Lung (tissue), 12 donors: ENCODE data around the gene ANKS1A. TPM values are rescaled to one million over a fixed set of nuclear protein-coding genes. Genes with fewer than 3 reads are reported as not detected.
"Not testable (repeated sequence)": the region's sequence is repeated elsewhere in the genome, so short reads cannot be mapped to it uniquely, and the experiment has no call there.

Source experiments
- ATAC-seq: fragments of 200-7000 bp; cut with Tn5 transposase; one replicate; pipeline ENCODE4 v1.9.1; 2020; ENCODE audit warnings: moderate number of reproducible peaks; ENCODE audit not compliant: insufficient read depth, low FRiP score
- DNase-seq, 3 donors: peaks; one replicate each; pipeline ENCODE4 v3.0.0-alpha.2; 2013 to 2017
- H3K27ac ChIP-seq, 2 donors: one replicate each; pipeline ENCODE4 v1.5.1; 2013; ENCODE audit warnings: mild to moderate bottlenecking in 2 of 2, moderate library complexity in 2 of 2, control low read depth in 1 of 2, inconsistent platforms in 1 of 2, low read depth in 1 of 2, low read length in 1 of 2
- H3K27me3 ChIP-seq, 3 donors: one replicate each; pipeline ENCODE4 v1.5.1; 2013; ENCODE audit warnings: low read length in 2 of 3; ENCODE audit not compliant: control insufficient read depth in 3 of 3, insufficient read depth in 3 of 3
- H3K36me3 ChIP-seq, 4 donors: one replicate each; pipeline ENCODE4 v1.5.1; 2013; ENCODE audit warnings: low read length in 4 of 4, mild to moderate bottlenecking in 1 of 4, moderate library complexity in 1 of 4; ENCODE audit not compliant: control insufficient read depth in 4 of 4, insufficient read depth in 4 of 4
- H3K4me1 ChIP-seq, 5 donors: one replicate each; pipeline ENCODE4 v1.5.1; 2013; ENCODE audit warnings: low read length in 5 of 5, mild to moderate bottlenecking in 2 of 5, moderate library complexity in 1 of 5; ENCODE audit not compliant: control insufficient read depth in 5 of 5, insufficient read depth in 5 of 5
- H3K4me3 ChIP-seq: one replicate; pipeline ENCODE4 v1.5.1; 2013; ENCODE audit warnings: mild to moderate bottlenecking, control low read depth, moderate library complexity
- H3K9ac ChIP-seq, 2 donors: one replicate each; pipeline ENCODE4 v1.5.1; 2013; ENCODE audit warnings: low read length in 2 of 2, control low read depth in 1 of 2; ENCODE audit not compliant: insufficient read depth in 1 of 2
- H3K9me3 ChIP-seq, 4 donors: one replicate each; pipeline ENCODE4 v1.5.1; 2013; ENCODE audit warnings: low read length in 3 of 4, mild to moderate bottlenecking in 1 of 4, moderate library complexity in 1 of 4; ENCODE audit not compliant: control insufficient read depth in 4 of 4, insufficient read depth in 3 of 4
- CTCF ChIP-seq: IDR thresholded peaks from 2 replicates; pipeline ENCODE4 v1.5.1; 2012; ENCODE audit warnings: mild to moderate bottlenecking; ENCODE audit errors: control extremely low read depth, extremely low read depth
- WGBS, 2 donors: extraction: QIAGEN DNeasy Blood & Tissue Kit; methylation state at CpG; one replicate each; pipeline ENCODE4 v1.1.7; 2013; 5-methylcytosine and 5-hydroxymethylcytosine counted together
- polyA plus RNA-seq, 2 donors: library from polyadenylated mRNA; stranded (reverse); fragments of 200-250 nt; gene quantifications; one replicate each; pipeline ENCODE4 v1.2.1, GENCODE V29; 2013
- total RNA-seq, 2 donors: library from RNA; depleted of rRNA in 1 of 2; stranded (reverse); fragments of >200 nt in 1 of 2; gene quantifications; one replicate each; pipeline ENCODE4 v1.2.1, GENCODE V29; 2014 to 2021
- donor health status: control.
- donor health status: control.
- donor health status: Bipolar disorder and iron deficiency.
- donor health status: healthy.
- donor health status: DM: yes; HTN: yes; CAD: no.

The ANKS1A gene
- total and polyA plus RNA-seq, 4 donors: 10.4 to 40.6 (median 24.3) TPM

GRCh38 chr6:34897716-34898115 is 8.7 kb downstream of the ANKS1A start:
- Histone ChIP-seq H3K9me3 (no peaks in the 10 kb centered on the region), H3K27me3 (no peaks in the 10 kb centered on the region), H3K9ac (no peak overlapping the region), H3K27ac (no peak overlapping the region), H3K36me3 (peaks cover 0 to 1% (median 0%) of the 10 kb centered on the region in 4 donors), H3K4me3 (no peak overlapping the region), H3K4me1 (peaks cover 0 to 8% (median 0%) of the 10 kb centered on the region in 5 donors)
- no peak for ATAC-seq
- WGBS, 2 donors: 92 to 97% methylated on average over 1 of the region's 1 CpG
- no peak for DNase-seq
- TF ChIP-seq CTCF: no peak

GRCh38 chr6:34899748-34900147 is 10.7 kb downstream of the ANKS1A start:
- H3K4me1 ChIP-seq, H3K9ac ChIP-seq, H3K27me3 ChIP-seq, DNase-seq, ATAC-seq, H3K27ac ChIP-seq, H3K36me3 ChIP-seq, H3K9me3 ChIP-seq, H3K4me3 ChIP-seq: not testable (repeated sequence)
- 97 to 100% methylated on average over 1 of the region's 1 CpG for WGBS, 2 donors

- ATAC-seq: no peak
- H3K9me3 ChIP-seq: no peaks in the 10 kb centered on the region
These were observed 11.4 kb downstream of the ANKS1A start for GRCh38 chr6:34900321-34901031.

GRCh38 chr6:34901930-34902329 is 12.9 kb downstream of the ANKS1A start:
- H3K27me3 ChIP-seq: no peaks in the 10 kb centered on the region
- peaks cover 0 to 7% (median 0%) of the 10 kb centered on the region in 5 donors for H3K4me1 ChIP-seq
- H3K9me3 ChIP-seq: no peaks in the 10 kb centered on the region
- H3K9ac ChIP-seq: no peak overlapping the region
- 87 to 97% methylated on average over 5 of the region's 5 CpGs for WGBS, 2 donors
- H3K4me3 ChIP-seq: no peak overlapping the region
- ATAC-seq (no peak), DNase-seq (no peak)
- H3K27ac ChIP-seq: no peak overlapping the region
- TF ChIP-seq CTCF: no peak
- H3K36me3 ChIP-seq: peaks cover 0 to 1% (median 0%) of the 10 kb centered on the region in 4 donors

More at GRCh38 chr6:34900321-34901031, 11.4 kb downstream of the ANKS1A start:
- no peak for TF ChIP-seq CTCF
- H3K36me3 ChIP-seq: peaks cover 0 to 1% (median 0%) of the 10 kb centered on the region in 4 donors
- H3K27ac ChIP-seq: no peak overlapping the region
- DNase-seq: no peak
- WGBS, 2 donors: 81 to 89% methylated on average over 4 of the region's 4 CpGs
- no peak overlapping the region for H3K4me3 ChIP-seq
- H3K4me1 ChIP-seq: peaks cover 0 to 8% (median 0%) of the 10 kb centered on the region in 5 donors
- H3K27me3 ChIP-seq: no peaks in the 10 kb centered on the region
- no peak overlapping the region for H3K9ac ChIP-seq
